Measurements from ENCODE around the gene PPP4R3B.

Gene PPP4R3B

GRCh38 chr2:55502590-55503141, 114.8 kb downstream of the PPP4R3B start:
- DNase-seq = no peak

GRCh38 chr2:55500025-55500424, 117.4 kb downstream of the PPP4R3B start:
- no peak for DNase-seq

GRCh38 chr2:55498582-55498981, 118.8 kb downstream of the PPP4R3B start:
- DNase-seq = no peak
